Measurements from ENCODE around the gene NAA30.

The NAA30 gene

GRCh38 chr14:57392830-57393229, 2.4 kb downstream of the NAA30 start:
- DNase-seq (ENCODE audit: low read depth in 2 of 2) = no peak

- no peak for DNase-seq (ENCODE audit: low read depth in 2 of 2)
These were observed 10.4 kb downstream of the NAA30 start for GRCh38 chr14:57400556-57401494.

GRCh38 chr14:57401501-57401900, 11.1 kb downstream of the NAA30 start:
- DNase-seq (ENCODE audit: low read depth in 2 of 2) = no peak

- no peak for DNase-seq (ENCODE audit: low read depth in 2 of 2)
These were observed 11.9 kb downstream of the NAA30 start for GRCh38 chr14:57402173-57402852.

- DNase-seq (ENCODE audit: low read depth in 2 of 2) = no peak
These were observed 13.1 kb downstream of the NAA30 start for GRCh38 chr14:57403521-57403864.

GRCh38 chr14:57405562-57405961, 15.2 kb downstream of the NAA30 start:
- no peak for DNase-seq (ENCODE audit: low read depth in 2 of 2)

- DNase-seq (ENCODE audit: low read depth in 2 of 2) = no peak
These were observed 17.7 kb downstream of the NAA30 start for GRCh38 chr14:57408037-57408436.

GRCh38 chr14:57408634-57409033, 18.2 kb downstream of the NAA30 start:
- DNase-seq (ENCODE audit: low read depth in 2 of 2) = no peak

GRCh38 chr14:57412341-57412740, 22.0 kb downstream of the NAA30 start:
- DNase-seq (ENCODE audit: low read depth in 2 of 2) = no peak

- no peak for DNase-seq (ENCODE audit: low read depth in 2 of 2)
These were observed 23.5 kb downstream of the NAA30 start for GRCh38 chr14:57413849-57414248.

GRCh38 chr14:57417228-57417627, 26.8 kb downstream of the NAA30 start:
- DNase-seq (ENCODE audit: low read depth in 2 of 2) = no peak

- DNase-seq (ENCODE audit: low read depth in 2 of 2) = no peak
These were observed 28.6 kb downstream of the NAA30 start for GRCh38 chr14:57418999-57419398.

GRCh38 chr14:57420033-57420432, 29.6 kb downstream of the NAA30 start:
- DNase-seq (ENCODE audit: low read depth in 2 of 2) = no peak

GRCh38 chr14:57420986-57421385, 30.6 kb downstream of the NAA30 start:
- no peak for DNase-seq (ENCODE audit: low read depth in 2 of 2)

- no peak for DNase-seq (ENCODE audit: low read depth in 2 of 2)
These were observed 45.5 kb downstream of the NAA30 start for GRCh38 chr14:57435923-57436322.

GRCh38 chr14:57461777-57462320, 71.5 kb downstream of the NAA30 start:
- no peak for DNase-seq (ENCODE audit: low read depth in 2 of 2)

GRCh38 chr14:57462551-57462950, 72.2 kb downstream of the NAA30 start:
- DNase-seq (ENCODE audit: low read depth in 2 of 2) = no peak

- DNase-seq (ENCODE audit: low read depth in 2 of 2) = no peak
These were observed 73.8 kb downstream of the NAA30 start for GRCh38 chr14:57464008-57464730.

Data from activated CD8-positive, alpha-beta memory T cell treated with anti-CD3 and anti-CD28 coated beads for 4 hours (primary cell).